Activated CD8-positive, alpha-beta memory T cell treated with anti-CD3 and anti-CD28 coated beads for 24 hours (primary cell): ENCODE results near the gene CAPZB.

Experiments used
- DNase-seq: peaks from one replicate; pipeline ENCODE4 v3.0.0-alpha.2; 2020

Gene CAPZB

GRCh38 chr1:19324665-19324990 lies 160.7 kb downstream of the CAPZB start:
- no peak for DNase-seq

- no peak for DNase-seq
Measured at GRCh38 chr1:19323987-19324664, 161.2 kb downstream of the CAPZB start.

- DNase-seq: no peak
Measured at GRCh38 chr1:19322481-19322880, 162.9 kb downstream of the CAPZB start.

GRCh38 chr1:19321071-19321470 lies 164.3 kb downstream of the CAPZB start:
- DNase-seq: no peak

- no peak for DNase-seq
Measured at GRCh38 chr1:19319196-19319595, 166.1 kb downstream of the CAPZB start.

- DNase-seq: no peak
Measured at GRCh38 chr1:19317126-19317910, 168.0 kb downstream of the CAPZB start.

- DNase-seq: no peak
Measured at GRCh38 chr1:19315378-19316198, 169.8 kb downstream of the CAPZB start.

- no peak for DNase-seq
Measured at GRCh38 chr1:19313961-19314882, 171.1 kb downstream of the CAPZB start.

GRCh38 chr1:19313636-19313959 lies 171.7 kb downstream of the CAPZB start:
- DNase-seq: no peak

- no peak for DNase-seq
Measured at GRCh38 chr1:19312782-19313635, 172.3 kb downstream of the CAPZB start.

- DNase-seq: peak; percentile 96
Measured at GRCh38 chr1:19311931-19312781, 173.2 kb downstream of the CAPZB start, which contains the start of the genes AKR7A2 and SLC66A1. Gene AKR7A2 (minus strand): TSS chr1:19312144. CDS start chr1:19312124, 20 bp downstream. Gene SLC66A1 (plus strand): TSS chr1:19312326. CDS start chr1:19317678, 5,352 bp downstream.

- DNase-seq: peak; percentile 73
Measured at GRCh38 chr1:19311503-19311930, 173.8 kb downstream of the CAPZB start.

GRCh38 chr1:19310720-19311502 lies 174.4 kb downstream of the CAPZB start:
- DNase-seq: no peak

- DNase-seq: no peak
Measured at GRCh38 chr1:19310061-19310460, 175.3 kb downstream of the CAPZB start.

- DNase-seq: no peak
Measured at GRCh38 chr1:19309123-19309813, 176.1 kb downstream of the CAPZB start.

- no peak for DNase-seq
Measured at GRCh38 chr1:19308509-19308907, 176.8 kb downstream of the CAPZB start.

- no peak for DNase-seq
Measured at GRCh38 chr1:19307794-19308508, 177.4 kb downstream of the CAPZB start.

- DNase-seq: no peak
Measured at GRCh38 chr1:19306941-19307340, 178.4 kb downstream of the CAPZB start.
